NOMO-1 treated with DMSO at 0.1 percent for 48 hours (cell line): Measurements from ENCODE around the gene ATP8A1.
"Not testable (repeated sequence)": the region's sequence is repeated elsewhere in the genome, so short reads cannot be mapped to it uniquely, and the experiment has no call there.

ENCODE experiments used
- DNase-seq: peaks from one replicate; lab custom pipeline; 2025; ENCODE audit not compliant: unreplicated experiment; lab: John Stamatoyannopoulos, UW

ATP8A1 gene

GRCh38 chr4:42474406-42474805 is 182.5 kb downstream of the ATP8A1 start:
- DNase-seq: no peak

- no peak for DNase-seq
Measured at GRCh38 chr4:42473071-42473684, 183.7 kb downstream of the ATP8A1 start.

- no peak for DNase-seq
Measured at GRCh38 chr4:42471896-42472295, 185.0 kb downstream of the ATP8A1 start.

GRCh38 chr4:42470023-42470422 is 186.9 kb downstream of the ATP8A1 start:
- DNase-seq: no peak

- DNase-seq: not testable (repeated sequence)
Measured at GRCh38 chr4:42467777-42468176, 189.1 kb downstream of the ATP8A1 start.

GRCh38 chr4:42466273-42466844 is 190.5 kb downstream of the ATP8A1 start:
- no peak for DNase-seq

- no peak for DNase-seq
Measured at GRCh38 chr4:42464550-42465094, 192.3 kb downstream of the ATP8A1 start.

GRCh38 chr4:42461216-42461615 is 195.7 kb downstream of the ATP8A1 start:
- DNase-seq: not testable (repeated sequence)

- no peak for DNase-seq
Measured at GRCh38 chr4:42460043-42460442, 196.9 kb downstream of the ATP8A1 start.

GRCh38 chr4:42458657-42459056 is 198.2 kb downstream of the ATP8A1 start:
- DNase-seq: no peak

GRCh38 chr4:42454755-42455420 is 202.0 kb downstream of the ATP8A1 start:
- no peak for DNase-seq

- no peak for DNase-seq
Measured at GRCh38 chr4:42453612-42454011, 203.3 kb downstream of the ATP8A1 start.

- DNase-seq: no peak
Measured at GRCh38 chr4:42452823-42453222, 204.1 kb downstream of the ATP8A1 start.

GRCh38 chr4:42446823-42447222 is 210.1 kb downstream of the ATP8A1 start:
- DNase-seq: no peak

- DNase-seq: no peak
Measured at GRCh38 chr4:42445038-42445437, 211.9 kb downstream of the ATP8A1 start.

- DNase-seq: no peak
Measured at GRCh38 chr4:42442601-42443000, 214.3 kb downstream of the ATP8A1 start.

GRCh38 chr4:42440083-42440482 is 216.8 kb downstream of the ATP8A1 start:
- DNase-seq: no peak

- no peak for DNase-seq
Measured at GRCh38 chr4:42436928-42437565, 219.9 kb downstream of the ATP8A1 start.

GRCh38 chr4:42428036-42428435 is 228.9 kb downstream of the ATP8A1 start:
- DNase-seq: no peak

GRCh38 chr4:42425146-42426065 is 231.5 kb downstream of the ATP8A1 start:
- DNase-seq: no peak

GRCh38 chr4:42420140-42420539 is 236.8 kb downstream of the ATP8A1 start:
- no peak for DNase-seq
